Right lobe of liver (tissue), 4 donors: Measurements from ENCODE around the gene GPI.

Experiments used
- POLR2A ChIP-seq: fragments of 450-650 bp; IDR thresholded peaks from one replicate; pipeline ENCODE4 v1.6.1; 2017; ENCODE audit warnings: antibody characterized with exemption, mild to moderate bottlenecking
- TF ChIP-seq, protein P1 (sequence below), 4 donors: fragments of 200-600 bp in 3 of 4; fragments of 450-650 bp in 1 of 4; IDR thresholded peaks; one replicate each; pipeline versions ENCODE4 v1.5.1 to v1.8.0; 2016 to 2022; ENCODE audit warnings: antibody characterized with exemption in 4 of 4, mild to moderate bottlenecking in 2 of 4
- donor health status: DM: no; HTN: no; CAD: no.
- donor health status: DM: no; HTN: no; CAD: no.
- donor health status: DM: no; HTN: yes; CAD: no.

DNA sequence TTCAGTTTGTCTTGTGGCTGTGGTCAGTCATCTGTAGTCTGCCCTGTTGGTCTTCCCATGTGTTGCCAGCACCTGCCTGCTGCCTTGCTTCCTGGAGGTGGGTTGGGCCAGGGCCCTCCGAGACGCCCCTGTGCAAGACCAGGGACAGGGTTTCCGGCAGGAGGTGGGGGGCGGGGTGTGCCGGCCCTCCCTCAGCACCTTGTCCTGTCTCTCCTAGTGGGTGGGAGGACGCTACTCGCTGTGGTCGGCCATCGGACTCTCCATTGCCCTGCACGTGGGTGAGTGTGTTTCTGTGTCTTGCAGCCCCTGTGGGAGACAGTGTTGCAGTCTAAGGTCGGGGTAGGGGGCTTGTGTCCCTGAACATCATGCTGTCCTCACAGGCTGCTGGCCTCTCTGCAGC, 28.0 kb downstream of the GPI start:
- TF ChIP-seq, protein P1, sequence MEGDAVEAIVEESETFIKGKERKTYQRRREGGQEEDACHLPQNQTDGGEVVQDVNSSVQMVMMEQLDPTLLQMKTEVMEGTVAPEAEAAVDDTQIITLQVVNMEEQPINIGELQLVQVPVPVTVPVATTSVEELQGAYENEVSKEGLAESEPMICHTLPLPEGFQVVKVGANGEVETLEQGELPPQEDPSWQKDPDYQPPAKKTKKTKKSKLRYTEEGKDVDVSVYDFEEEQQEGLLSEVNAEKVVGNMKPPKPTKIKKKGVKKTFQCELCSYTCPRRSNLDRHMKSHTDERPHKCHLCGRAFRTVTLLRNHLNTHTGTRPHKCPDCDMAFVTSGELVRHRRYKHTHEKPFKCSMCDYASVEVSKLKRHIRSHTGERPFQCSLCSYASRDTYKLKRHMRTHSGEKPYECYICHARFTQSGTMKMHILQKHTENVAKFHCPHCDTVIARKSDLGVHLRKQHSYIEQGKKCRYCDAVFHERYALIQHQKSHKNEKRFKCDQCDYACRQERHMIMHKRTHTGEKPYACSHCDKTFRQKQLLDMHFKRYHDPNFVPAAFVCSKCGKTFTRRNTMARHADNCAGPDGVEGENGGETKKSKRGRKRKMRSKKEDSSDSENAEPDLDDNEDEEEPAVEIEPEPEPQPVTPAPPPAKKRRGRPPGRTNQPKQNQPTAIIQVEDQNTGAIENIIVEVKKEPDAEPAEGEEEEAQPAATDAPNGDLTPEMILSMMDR (IDR thresholded peaks at IDR 0.05) = no peak
- TF ChIP-seq POLR2A = no peak
